OCI-LY7 (cell line): Measurements from ENCODE around the gene MRGPRX2.

ENCODE experiments used
- CTCF ChIP-seq: fragments of 200-600 bp; sonication (generic); conservative IDR thresholded peaks from 2 replicates; pipeline ENCODE4 v1.5.1; 2014; ENCODE audit warnings: mild to moderate bottlenecking, antibody characterized with exemption, low read length, moderate library complexity, mixed read lengths
- EZH2phosphoT487 ChIP-seq: fragments of 200-600 bp; sonication (generic); IDR thresholded peaks from 2 replicates; pipeline ENCODE4 v1.6.1; 2018; ENCODE audit warnings: low read depth, borderline replicate concordance, mild to moderate bottlenecking, mixed run types, antibody characterized with exemption, low read length, moderate library complexity, mixed read lengths

- TF ChIP-seq CTCF (no peak), EZH2phosphoT487 (no peak)
Observed at GRCh38 chr11:19018901-19019300, 41.6 kb downstream of the MRGPRX2 start.
